ENCODE measurements around the gene HAVCR2. TPM values are rescaled to one million over a fixed set of nuclear protein-coding genes. Genes with fewer than 3 reads are reported as not detected.

The HAVCR2 gene
- total and polyA plus RNA-seq, 12 donors: 0.76 to 14.9 (median 1.7) TPM

- ATAC-seq (no peak), DNase-seq (no peak)
- intact Hi-C loops (cut with DNase I): no loop called here
- Histone ChIP-seq H3K4me3 (no peak overlapping the region), H3K27ac (no peak overlapping the region), H3K27me3 (no peaks in the 10 kb centered on the region), H3K9me3 (no peaks in the 10 kb centered on the region), H3K36me3 (no peaks in the 10 kb centered on the region), H3K4me1 (no peaks in the 10 kb centered on the region)
- TF ChIP-seq, protein P1, sequence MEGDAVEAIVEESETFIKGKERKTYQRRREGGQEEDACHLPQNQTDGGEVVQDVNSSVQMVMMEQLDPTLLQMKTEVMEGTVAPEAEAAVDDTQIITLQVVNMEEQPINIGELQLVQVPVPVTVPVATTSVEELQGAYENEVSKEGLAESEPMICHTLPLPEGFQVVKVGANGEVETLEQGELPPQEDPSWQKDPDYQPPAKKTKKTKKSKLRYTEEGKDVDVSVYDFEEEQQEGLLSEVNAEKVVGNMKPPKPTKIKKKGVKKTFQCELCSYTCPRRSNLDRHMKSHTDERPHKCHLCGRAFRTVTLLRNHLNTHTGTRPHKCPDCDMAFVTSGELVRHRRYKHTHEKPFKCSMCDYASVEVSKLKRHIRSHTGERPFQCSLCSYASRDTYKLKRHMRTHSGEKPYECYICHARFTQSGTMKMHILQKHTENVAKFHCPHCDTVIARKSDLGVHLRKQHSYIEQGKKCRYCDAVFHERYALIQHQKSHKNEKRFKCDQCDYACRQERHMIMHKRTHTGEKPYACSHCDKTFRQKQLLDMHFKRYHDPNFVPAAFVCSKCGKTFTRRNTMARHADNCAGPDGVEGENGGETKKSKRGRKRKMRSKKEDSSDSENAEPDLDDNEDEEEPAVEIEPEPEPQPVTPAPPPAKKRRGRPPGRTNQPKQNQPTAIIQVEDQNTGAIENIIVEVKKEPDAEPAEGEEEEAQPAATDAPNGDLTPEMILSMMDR (IDR thresholded peaks at IDR 0.05): no peak
- WGBS, 2 donors: 92 to 95% methylated on average over 5 of the region's 5 CpGs
Measured at GRCh38 chr5:157068785-157069184, 40.1 kb downstream of the HAVCR2 start.

DNA sequence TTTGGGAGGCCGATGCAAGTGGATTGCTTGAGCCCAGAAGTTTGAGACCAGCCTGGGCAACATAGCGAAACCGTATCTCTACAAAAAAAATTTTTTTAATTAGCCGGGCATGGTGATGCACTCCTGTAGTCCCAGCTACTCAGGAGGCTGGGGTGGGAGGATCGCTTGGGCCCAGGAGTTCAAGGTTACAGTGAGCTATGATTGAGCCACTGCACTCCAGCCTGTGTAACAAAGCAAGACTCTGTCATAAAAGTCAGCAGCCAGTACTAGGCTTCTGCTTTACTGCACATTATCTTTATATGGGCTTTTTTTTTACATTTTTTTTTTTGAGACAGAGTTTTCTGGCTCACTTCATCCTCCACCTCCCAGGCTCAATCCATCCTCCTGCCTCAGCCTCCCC is 40.5 kb downstream of the HAVCR2 start:
- H3K9me3 ChIP-seq: no peaks in the 10 kb centered on the region
- no peaks in the 10 kb centered on the region for H3K4me1 ChIP-seq
- DNase-seq (no peak), ATAC-seq (no peak)
- H3K27me3 ChIP-seq: no peaks in the 10 kb centered on the region
- TF ChIP-seq, protein P1 (IDR thresholded peaks at IDR 0.05): no peak
- no peak overlapping the region for H3K27ac ChIP-seq
- WGBS, 2 donors: 93 to 96% methylated on average over 5 of the region's 5 CpGs
- H3K36me3 ChIP-seq: no peaks in the 10 kb centered on the region
- H3K4me3 ChIP-seq: no peak overlapping the region
- intact Hi-C loops (cut with DNase I): no loop called here

- WGBS, 2 donors: 49 to 68% methylated on average over 2 of the region's 2 CpGs
- Histone ChIP-seq H3K9me3 (no peaks in the 10 kb centered on the region), H3K4me1 (no peaks in the 10 kb centered on the region), H3K4me3 (no peak overlapping the region), H3K36me3 (no peaks in the 10 kb centered on the region), H3K27me3 (no peaks in the 10 kb centered on the region), H3K27ac (no peak overlapping the region)
- ATAC-seq: no peak
- DNase-seq: no peak
- TF ChIP-seq, protein P1 (IDR thresholded peaks at IDR 0.05): no peak
- intact Hi-C loops (cut with DNase I): no loop called here
Measured at GRCh38 chr5:157067005-157067404, 41.8 kb downstream of the HAVCR2 start.

GRCh38 chr5:157066080-157066479 is 42.8 kb downstream of the HAVCR2 start:
- DNase-seq: no peak
- Histone ChIP-seq H3K27ac (no peak overlapping the region), H3K4me1 (no peaks in the 10 kb centered on the region), H3K4me3 (no peak overlapping the region), H3K36me3 (no peaks in the 10 kb centered on the region), H3K9me3 (no peaks in the 10 kb centered on the region), H3K27me3 (no peaks in the 10 kb centered on the region)
- ATAC-seq: no peak
- intact Hi-C loops (cut with DNase I): no loop called here
- WGBS, 2 donors: 76 to 80% methylated on average over 2 of the region's 2 CpGs
- TF ChIP-seq, protein P1 (IDR thresholded peaks at IDR 0.05): no peak
